HEK293 (cell line): Measurements from ENCODE around the gene FBRSL1.

Experiments
- MZF1 ChIP-seq: fragments of 450-650 bp; formaldehyde crosslinking; IDR thresholded peaks from 2 replicates; pipeline ENCODE4 v1.5.1; 2017; ENCODE audit warnings: missing biosample characterization, missing genetic modification characterization, borderline replicate concordance
- ZNF239 ChIP-seq: fragments of 450-650 bp; formaldehyde crosslinking; IDR thresholded peaks from 2 replicates; pipeline ENCODE4 v1.5.1; 2016; ENCODE audit warnings: missing biosample characterization, missing genetic modification characterization
- ZNF274 ChIP-seq, 2 experiments: fragments of 200-500 bp in 1 of 2; fragments of 450-650 bp in 1 of 2; sonication (Bioruptor generic) in 1 of 2; formaldehyde crosslinking in 1 of 2; IDR thresholded peaks; 2 replicates each; pipeline versions ENCODE4 v1.5.1 to v1.6.1; 2014 to 2016; ENCODE audit warnings: borderline replicate concordance in 1 of 2, inconsistent platforms in 1 of 2, low read length in 1 of 2, missing biosample characterization in 1 of 2, missing genetic modification characterization in 1 of 2
- TF ChIP-seq, protein P1 (sequence below): IDR thresholded peaks from 2 replicates; pipeline ENCODE4 v1.6.1; 2011; ENCODE audit warnings: mild to moderate bottlenecking, low read depth, low read length, borderline replicate concordance
- TF ChIP-seq, protein P2 (sequence below): fragments of 450-650 bp; formaldehyde crosslinking; IDR thresholded peaks from 2 replicates; pipeline ENCODE4 v1.5.1; 2016; ENCODE audit warnings: missing biosample characterization, missing genetic modification characterization
- TF ChIP-seq, protein P3 (sequence below): fragments of 450-650 bp; formaldehyde crosslinking; IDR thresholded peaks from 2 replicates; pipeline ENCODE4 v1.5.1; 2016; ENCODE audit warnings: missing biosample characterization, missing genetic modification characterization

DNA sequence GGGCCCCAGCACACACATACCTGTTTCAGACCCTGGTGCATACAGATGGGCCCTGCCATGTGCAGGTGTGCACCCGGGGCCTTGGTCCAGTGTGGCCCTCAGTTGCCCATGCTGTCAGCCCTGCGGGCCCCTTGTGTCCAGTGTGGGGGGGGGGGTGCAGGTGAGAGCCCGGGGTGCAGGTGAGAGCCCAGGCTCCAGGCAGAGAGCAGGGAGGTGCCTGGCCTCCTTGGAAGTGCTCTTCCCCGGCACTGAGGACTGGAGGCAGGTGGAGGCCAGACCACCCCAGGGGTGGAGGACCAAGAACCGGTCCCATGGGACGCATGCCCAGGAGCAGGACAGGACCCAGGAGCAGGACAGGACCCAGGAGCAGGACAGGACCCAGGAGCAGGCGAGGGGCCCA, 40.9 kb downstream of the FBRSL1 start:
- TF ChIP-seq, protein P1, sequence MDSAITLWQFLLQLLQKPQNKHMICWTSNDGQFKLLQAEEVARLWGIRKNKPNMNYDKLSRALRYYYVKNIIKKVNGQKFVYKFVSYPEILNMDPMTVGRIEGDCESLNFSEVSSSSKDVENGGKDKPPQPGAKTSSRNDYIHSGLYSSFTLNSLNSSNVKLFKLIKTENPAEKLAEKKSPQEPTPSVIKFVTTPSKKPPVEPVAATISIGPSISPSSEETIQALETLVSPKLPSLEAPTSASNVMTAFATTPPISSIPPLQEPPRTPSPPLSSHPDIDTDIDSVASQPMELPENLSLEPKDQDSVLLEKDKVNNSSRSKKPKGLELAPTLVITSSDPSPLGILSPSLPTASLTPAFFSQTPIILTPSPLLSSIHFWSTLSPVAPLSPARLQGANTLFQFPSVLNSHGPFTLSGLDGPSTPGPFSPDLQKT: no peak
- no peak for TF ChIP-seq ZNF274 (IDR thresholded peaks at IDR 0.05; ENCODE audit: low read length)
- TF ChIP-seq ZNF274 (tag by site-specific recombination; IDR thresholded peaks at IDR 0.05; ENCODE audit: borderline replicate concordance): no peak
- TF ChIP-seq, protein P2, sequence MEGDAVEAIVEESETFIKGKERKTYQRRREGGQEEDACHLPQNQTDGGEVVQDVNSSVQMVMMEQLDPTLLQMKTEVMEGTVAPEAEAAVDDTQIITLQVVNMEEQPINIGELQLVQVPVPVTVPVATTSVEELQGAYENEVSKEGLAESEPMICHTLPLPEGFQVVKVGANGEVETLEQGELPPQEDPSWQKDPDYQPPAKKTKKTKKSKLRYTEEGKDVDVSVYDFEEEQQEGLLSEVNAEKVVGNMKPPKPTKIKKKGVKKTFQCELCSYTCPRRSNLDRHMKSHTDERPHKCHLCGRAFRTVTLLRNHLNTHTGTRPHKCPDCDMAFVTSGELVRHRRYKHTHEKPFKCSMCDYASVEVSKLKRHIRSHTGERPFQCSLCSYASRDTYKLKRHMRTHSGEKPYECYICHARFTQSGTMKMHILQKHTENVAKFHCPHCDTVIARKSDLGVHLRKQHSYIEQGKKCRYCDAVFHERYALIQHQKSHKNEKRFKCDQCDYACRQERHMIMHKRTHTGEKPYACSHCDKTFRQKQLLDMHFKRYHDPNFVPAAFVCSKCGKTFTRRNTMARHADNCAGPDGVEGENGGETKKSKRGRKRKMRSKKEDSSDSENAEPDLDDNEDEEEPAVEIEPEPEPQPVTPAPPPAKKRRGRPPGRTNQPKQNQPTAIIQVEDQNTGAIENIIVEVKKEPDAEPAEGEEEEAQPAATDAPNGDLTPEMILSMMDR: no peak
- TF ChIP-seq, protein P3, sequence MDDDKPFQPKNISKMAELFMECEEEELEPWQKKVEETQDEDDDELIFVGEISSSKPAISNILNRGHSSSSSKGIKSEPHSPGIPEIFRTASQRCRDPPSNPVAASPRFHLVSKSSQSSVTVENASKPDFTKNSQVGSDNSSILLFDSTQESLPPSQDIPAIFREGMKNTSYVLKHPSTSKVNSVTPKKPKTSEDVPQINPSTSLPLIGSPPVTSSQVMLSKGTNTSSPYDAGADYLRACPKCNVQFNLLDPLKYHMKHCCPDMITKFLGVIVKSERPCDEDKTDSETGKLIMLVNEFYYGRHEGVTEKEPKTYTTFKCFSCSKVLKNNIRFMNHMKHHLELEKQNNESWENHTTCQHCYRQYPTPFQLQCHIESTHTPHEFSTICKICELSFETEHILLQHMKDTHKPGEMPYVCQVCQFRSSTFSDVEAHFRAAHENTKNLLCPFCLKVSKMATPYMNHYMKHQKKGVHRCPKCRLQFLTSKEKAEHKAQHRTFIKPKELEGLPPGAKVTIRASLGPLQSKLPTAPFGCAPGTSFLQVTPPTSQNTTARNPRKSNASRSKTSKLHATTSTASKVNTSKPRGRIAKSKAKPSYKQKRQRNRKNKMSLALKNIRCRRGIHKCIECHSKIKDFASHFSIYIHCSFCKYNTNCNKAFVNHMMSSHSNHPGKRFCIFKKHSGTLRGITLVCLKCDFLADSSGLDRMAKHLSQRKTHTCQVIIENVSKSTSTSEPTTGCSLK (tag by site-specific recombination): no peak
- no peak for TF ChIP-seq MZF1 (tag by site-specific recombination)
- no peak for TF ChIP-seq ZNF239
